K562 (cell line): ENCODE data around the gene KLHL25. TPM values are rescaled to one million over a fixed set of nuclear protein-coding genes. Genes with fewer than 3 reads are reported as not detected.

ENCODE experiments used
- ATAC-seq: fragments of 200-7000 bp; cut with Tn5 transposase; 3 replicates; pipeline ENCODE4 v1.9.1; 2020; ENCODE audit warnings: moderate library complexity
- BruUV-seq: library from RNA; stranded (reverse); fragments of 400-500 nt; replicated peaks from 2 replicates; lab custom pipeline; 2021; lab: Mats Ljungman, UMichigan
- CTCF ChIA-PET: fragments of 300-600 bp; formaldehyde crosslinking; extraction: SDS; loops from one replicate; lab custom pipeline; 2021; ENCODE audit warnings: low intra/inter-chr PET ratio; lab: Yijun Ruan, JAX
- POLR2A ChIA-PET: fragments of 300-600, 350-650 bp; sonication (Branson Sonifier 250); formaldehyde crosslinking; extraction: SDS; loops from one replicate; lab custom pipeline; 2021; ENCODE audit warnings: antibody characterized with exemption, inconsistent platforms; lab: Yijun Ruan, JAX
- DNase-seq, 4 experiments: peaks; one replicate each; pipeline versions ENCODE4 v3.0.0 to v3.0.0-alpha.2; 2011 to 2018; ENCODE audit warnings: low spot score in 3 of 4, mixed read lengths in 3 of 4; ENCODE audit errors: extremely low read depth in 1 of 4
- FAIRE-seq: peaks from 2 replicates; lab custom pipeline; 2011; peaks lifted over from hg19 to GRCh38; lab: Jason Lieb, UNC
- H2AFZ ChIP-seq: 2 replicates; pipeline ENCODE4 v1.6.0; 2011; ENCODE audit warnings: low read depth, low read length, control low read depth, inconsistent platforms
- H3K27ac ChIP-seq: fragments of 200-600 bp; 3 replicates; pipeline ENCODE4 v1.8.0; 2011; ENCODE audit warnings: low read depth, mild to moderate bottlenecking, control low read depth, inconsistent platforms, low read length, moderate library complexity, mixed read lengths; ENCODE audit errors: extremely low read depth
- H3K27me3 ChIP-seq, 2 experiments: fragments of 300-600 bp in 1 of 2; 2 replicates in 1 of 2; 3 replicates in 1 of 2; pipeline versions ENCODE4 v1.6.0 to v1.8.0; 2011; ENCODE audit warnings: inconsistent platforms in 2 of 2, low read length in 2 of 2, mild to moderate bottlenecking in 1 of 2, mixed read lengths in 1 of 2, moderate library complexity in 1 of 2; ENCODE audit not compliant: control insufficient read depth in 2 of 2, insufficient read depth in 2 of 2
- H3K36me3 ChIP-seq: fragments of 300-600 bp; 3 replicates; pipeline ENCODE4 v1.8.0; 2011; ENCODE audit warnings: mild to moderate bottlenecking, low read length, inconsistent platforms; ENCODE audit not compliant: control insufficient read depth, insufficient read depth
- H3K4me1 ChIP-seq, 2 experiments: fragments of 200-600 bp in 1 of 2; replicated peaks in 1 of 2; 2 replicates in 1 of 2; 3 replicates in 1 of 2; pipeline versions ENCODE4 v1.5.1 to v1.8.0; 2011; ENCODE audit warnings: inconsistent platforms in 2 of 2, low read length in 2 of 2, mild to moderate bottlenecking in 1 of 2, mixed read lengths in 1 of 2, moderate library complexity in 1 of 2; ENCODE audit not compliant: control insufficient read depth in 2 of 2, insufficient read depth in 2 of 2
- H3K4me2 ChIP-seq: 2 replicates; pipeline ENCODE4 v1.6.1; 2011; ENCODE audit warnings: low read length, control low read depth, inconsistent platforms, mixed read lengths; ENCODE audit not compliant: insufficient read depth
- H3K4me3 ChIP-seq: fragments of 200-600 bp; sonication (generic), shearing (Covaris generic); 2 replicates; pipeline ENCODE4 v1.5.1; 2016; ENCODE audit warnings: control low read depth, inconsistent platforms
- H3K79me2 ChIP-seq: fragments of 200-600 bp; 3 replicates; pipeline ENCODE4 v1.8.0; 2011; ENCODE audit warnings: low read length, inconsistent platforms; ENCODE audit not compliant: control insufficient read depth, insufficient read depth
- H3K9ac ChIP-seq, 2 experiments: 2 replicates each; pipeline versions ENCODE4 v1.6.0 to v1.6.1; 2011; ENCODE audit warnings: low read depth in 2 of 2, low read length in 2 of 2, control low read depth in 1 of 2, inconsistent platforms in 1 of 2, mild to moderate bottlenecking in 1 of 2, mixed read lengths in 1 of 2; ENCODE audit not compliant: insufficient read depth in 1 of 2
- H3K9me1 ChIP-seq: one replicate; pipeline ENCODE4 v1.6.0; 2011; ENCODE audit warnings: inconsistent platforms, mild to moderate bottlenecking, low read length, moderate library complexity; ENCODE audit not compliant: control insufficient read depth, insufficient read depth
- H3K9me3 ChIP-seq: replicated peaks from 2 replicates; pipeline ENCODE4 v1.5.1; 2011; ENCODE audit warnings: low read depth, low read length, inconsistent platforms; ENCODE audit not compliant: control insufficient read depth, insufficient read depth
- H4K20me1 ChIP-seq: replicated peaks from 2 replicates; pipeline ENCODE4 v1.6.1; 2011; ENCODE audit warnings: low read length, inconsistent platforms, mixed read lengths; ENCODE audit not compliant: control insufficient read depth, insufficient read depth
- CEBPG ChIP-seq, 3 experiments: fragments of 200-800 bp in 1 of 3; sonication (Bioruptor generic) in 1 of 3; sonication (generic) in 1 of 3; formaldehyde crosslinking in 1 of 3; IDR thresholded peaks in 2 of 3; conservative IDR thresholded peaks in 1 of 3; 2 replicates each; pipeline versions ENCODE4 v1.6.1 to v1.8.0; 2016 to 2022; ENCODE audit warnings: missing compliant biosample characterization in 2 of 3, missing genetic modification characterization in 2 of 3, mild to moderate bottlenecking in 1 of 3, missing genetic modification reagents in 1 of 3
- GABPB1 ChIP-seq: sonication (generic); formaldehyde crosslinking; IDR thresholded peaks from 2 replicates; pipeline ENCODE4 v1.8.0; 2022; ENCODE audit warnings: mild to moderate bottlenecking, missing genetic modification reagents
- HDAC2 ChIP-seq: fragments of 450-650 bp; IDR thresholded peaks from 2 replicates; pipeline ENCODE4 v1.6.1; 2016; ENCODE audit warnings: mild to moderate bottlenecking
- HLTF ChIP-seq: fragments of 450-650 bp; IDR thresholded peaks from 2 replicates; pipeline ENCODE4 v1.6.1; 2016
- MECOM ChIP-seq: fragments of 250-450 bp; sonication (Bioruptor Pico); IDR thresholded peaks from 2 replicates; pipeline ENCODE4 v1.8.0; 2022; ENCODE audit warnings: inconsistent platforms
- RCOR1 ChIP-seq, 2 experiments: IDR thresholded peaks; 2 replicates each; pipeline ENCODE4 v1.6.1; 2012; ENCODE audit warnings: low read depth in 2 of 2, low read length in 2 of 2, borderline replicate concordance in 1 of 2, improper control_type of control experiment in 1 of 2
- SP2 ChIP-seq: IDR thresholded peaks from 2 replicates; pipeline ENCODE4 v1.6.1; 2011; ENCODE audit warnings: mild to moderate bottlenecking, low read depth, low read length, moderate library complexity; ENCODE audit not compliant: poor library complexity, severe bottlenecking; ENCODE audit errors: extremely low read depth
- TRIM24 ChIP-seq, 2 experiments: fragments of 450-650 bp; IDR thresholded peaks; 2 replicates each; pipeline ENCODE4 v1.6.1; 2016
- ZNF347 ChIP-seq: fragments of 450-650 bp; formaldehyde crosslinking; IDR thresholded peaks from 2 replicates; pipeline ENCODE4 v1.4.0; 2020; ENCODE audit warnings: low read depth, mild to moderate bottlenecking, moderate library complexity
- ZNF57 ChIP-seq: fragments of 450-650 bp; formaldehyde crosslinking; IDR thresholded peaks from 2 replicates; pipeline ENCODE4 v1.4.0; 2020; ENCODE audit warnings: mild to moderate bottlenecking, moderate library complexity
- WGBS: fragments of 100-300 bp; shearing (Covaris generic); methylation state at CpG from one replicate; pipeline ENCODE4 v1.1.6; 2016; ENCODE audit warnings: low coverage, mixed read lengths; ENCODE audit not compliant: insufficient coverage; ENCODE audit errors: missing lambda C conversion rate; 5-methylcytosine and 5-hydroxymethylcytosine counted together
- in situ Hi-C: fragments of 300-500 bp; cut with MboI; formaldehyde crosslinking; loops from 4 replicates; pipeline ENCODE4 v1.15.0; 2018; ENCODE audit warnings: inconsistent platforms, mixed read lengths
- intact Hi-C: fragments of 100-400 bp; cut with micrococcal nuclease; formaldehyde crosslinking; loops from 2 replicates; pipeline ENCODE4 v1.14.2; 2022
- polyA plus RNA-seq, 8 experiments: library from polyadenylated mRNA; depleted of rRNA in 4 of 8; stranded (reverse) in 5 of 8; unstranded in 3 of 8; fragments of >200 nt; fragmentation: Nextera tagmentation in 2 of 8; fragmentation: Illumina TruSeq in 1 of 8; extraction: Ambion mirVana in 2 of 8; extraction: Trizol in 1 of 8; gene quantifications; 2 replicates each; pipeline versions ENCODE4 v1.2.1 to v1.2.3, GENCODE V29; 2011 to 2014; ENCODE audit warnings: inconsistent platforms in 1 of 8, missing spikeins in 1 of 8
- total RNA-seq, 7 experiments: library from RNA; depleted of rRNA in 6 of 7; stranded (reverse); fragments of >200 nt in 6 of 7; fragmentation: Illumina TruSeq in 2 of 7; extraction: Trizol in 2 of 7; gene quantifications; 2 replicates each; pipeline versions ENCODE4 v1.2.1 to v1.2.3, GENCODE V29; 2011 to 2021; ENCODE audit warnings: low replicate concordance in 1 of 7
- TF ChIP-seq, protein P1 (sequence below): fragments of 250-450 bp; sonication (Bioruptor Pico); IDR thresholded peaks from 2 replicates; pipeline ENCODE4 v1.8.0; 2021; ENCODE audit warnings: moderate library complexity, mild to moderate bottlenecking, inconsistent platforms
- TF ChIP-seq, protein P2 (sequence below): fragments of 450-650 bp; IDR thresholded peaks from 2 replicates; pipeline ENCODE4 v1.6.1; 2016; ENCODE audit warnings: mild to moderate bottlenecking

KLHL25 gene
- total and polyA plus RNA-seq, 9 of the 15 experiments (the other 6 are each of a cell fraction or from before 2014, with no cell fraction given): 0.04 to 0.14 (median 0.10) TPM; not detected in 3

DNA sequence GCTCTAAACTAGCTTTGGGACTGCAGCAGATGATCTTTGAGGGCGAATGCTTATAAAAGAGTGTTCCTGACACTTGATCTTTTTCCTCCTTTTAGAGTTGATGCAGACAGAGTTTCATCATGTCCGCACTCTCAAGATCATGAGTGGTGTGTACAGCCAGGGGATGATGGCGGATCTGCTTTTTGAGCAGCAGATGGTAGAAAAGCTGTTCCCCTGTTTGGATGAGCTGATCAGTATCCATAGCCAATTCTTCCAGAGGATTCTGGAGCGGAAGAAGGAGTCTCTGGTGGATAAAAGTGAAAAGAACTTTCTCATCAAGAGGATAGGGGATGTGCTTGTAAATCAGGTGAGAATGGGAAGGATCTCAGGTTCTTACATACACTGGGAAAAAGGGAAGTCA, 75.7 kb downstream of the KLHL25 start:
- in situ Hi-C loops (no loop called here), intact Hi-C loops (no loop called here)
- BruUV-seq: no TSS peak
- TF ChIP-seq, protein P1, sequence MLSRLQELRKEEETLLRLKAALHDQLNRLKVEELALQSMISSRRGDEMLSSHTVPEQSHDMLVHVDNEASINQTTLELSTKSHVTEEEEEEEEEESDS (CRISPR knock-in tag): no peak
- no peak for TF ChIP-seq RCOR1 (IDR thresholded peaks at IDR 0.05; ENCODE audit: borderline replicate concordance in 1 of 2, low read depth in 2 of 2, low read length in 2 of 2)
- Histone ChIP-seq H3K4me3 (no peak overlapping the region), H4K20me1 (no peaks in the 10 kb centered on the region; the same call in 1 of the 2 replicates), H3K9me1 (no peaks in the 10 kb centered on the region), H3K27me3 (no peaks in the 10 kb centered on the region), H3K4me1 (no peaks in the 10 kb centered on the region), H3K4me2 (no peak overlapping the region), H3K27ac (no peak overlapping the region), H3K36me3 (no peaks in the 10 kb centered on the region), H2AFZ (no peak overlapping the region), H3K9me3 (no peaks in the 10 kb centered on the region), H3K9ac (no peak overlapping the region), H3K79me2 (no peaks in the 10 kb centered on the region)
- WGBS: 0% methylated on average over 4 of the region's 4 CpGs
- no peak for ATAC-seq
- CTCF ChIA-PET: no interaction called here
- DNase-seq: no peak
- POLR2A ChIA-PET: interaction anchor here (0.6 kb wide), 1 partner anchor 194 kb away, joined by 3 read pairs; no protein-coding TSS in a partner anchor
- no peak for FAIRE-seq

DNA sequence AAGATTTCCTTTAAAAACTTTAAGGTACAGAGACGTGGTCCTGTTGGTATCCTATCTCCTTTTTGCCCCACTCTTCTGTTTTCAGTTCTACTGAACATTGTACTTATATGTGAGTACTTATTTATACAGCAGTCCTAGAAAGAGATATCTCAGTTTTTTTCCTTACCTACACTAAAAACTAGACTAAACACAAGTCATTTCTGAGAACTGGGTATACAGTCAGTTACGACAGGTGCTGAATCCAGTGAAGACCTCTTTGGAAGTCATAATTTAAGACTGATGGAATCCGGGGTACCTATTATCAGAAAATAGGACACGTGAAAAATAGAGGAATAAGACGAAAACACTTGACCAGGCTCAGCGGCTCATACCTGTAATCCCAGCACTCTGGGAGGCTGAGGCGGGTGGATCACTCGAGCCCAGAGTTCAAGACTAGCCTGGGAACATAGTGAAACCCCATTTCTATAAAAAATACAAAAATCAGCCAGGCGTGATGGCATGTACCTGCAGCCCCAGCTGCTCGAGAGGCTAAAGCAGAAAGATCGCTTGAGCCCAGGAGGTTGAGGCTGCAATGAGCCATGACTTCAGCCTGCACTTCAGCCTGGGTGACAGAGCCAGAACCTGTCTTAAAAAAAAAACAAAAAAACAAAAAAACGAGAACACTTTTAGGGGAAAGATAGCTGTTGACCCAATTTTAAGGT, 76.3 kb downstream of the KLHL25 start:
- Histone ChIP-seq H3K27me3 (no peaks in the 10 kb centered on the region), H2AFZ (no peak overlapping the region), H3K9me3 (no peaks in the 10 kb centered on the region), H3K9ac (no peak overlapping the region), H3K4me2 (no peak overlapping the region), H3K27ac (no peak overlapping the region), H3K36me3 (no peaks in the 10 kb centered on the region), H4K20me1 (no peaks in the 10 kb centered on the region; the same call in 1 of the 2 replicates), H3K4me3 (no peak overlapping the region), H3K9me1 (no peaks in the 10 kb centered on the region), H3K4me1 (no peaks in the 10 kb centered on the region), H3K79me2 (no peaks in the 10 kb centered on the region)
- no peak for ATAC-seq
- no peak for FAIRE-seq
- intact Hi-C loops: no loop called here
- in situ Hi-C loops: no loop called here
- CTCF ChIA-PET: no interaction called here
- DNase-seq: no peak
- POLR2A ChIA-PET: interaction anchor here (0.6 kb wide), 1 partner anchor 195 kb away, joined by 3 read pairs; no protein-coding TSS in a partner anchor
- no TSS peak for BruUV-seq
- 2% methylated on average over 12 of the region's 12 CpGs for WGBS
- TF ChIP-seq GABPB1 (no peak), HDAC2 (no peak), SP2 (no peak), ZNF347 (CRISPR knock-in tag) (no peak), ZNF57 (CRISPR knock-in tag) (no peak), MECOM (CRISPR knock-in tag) (no peak), HLTF (no peak), TRIM24 (IDR thresholded peaks at IDR 0.05) (no peak), CEBPG (CRISPR knock-in tag; IDR thresholded peaks at IDR 0.05) (no peak), CEBPG (tag; conservative IDR thresholded peaks at IDR 0.05 in 1 of 2, IDR thresholded peaks at IDR 0.05 in 1 of 2) (no peak)
- TF ChIP-seq, protein P1 (CRISPR knock-in tag): no peak
- TF ChIP-seq, protein P2, sequence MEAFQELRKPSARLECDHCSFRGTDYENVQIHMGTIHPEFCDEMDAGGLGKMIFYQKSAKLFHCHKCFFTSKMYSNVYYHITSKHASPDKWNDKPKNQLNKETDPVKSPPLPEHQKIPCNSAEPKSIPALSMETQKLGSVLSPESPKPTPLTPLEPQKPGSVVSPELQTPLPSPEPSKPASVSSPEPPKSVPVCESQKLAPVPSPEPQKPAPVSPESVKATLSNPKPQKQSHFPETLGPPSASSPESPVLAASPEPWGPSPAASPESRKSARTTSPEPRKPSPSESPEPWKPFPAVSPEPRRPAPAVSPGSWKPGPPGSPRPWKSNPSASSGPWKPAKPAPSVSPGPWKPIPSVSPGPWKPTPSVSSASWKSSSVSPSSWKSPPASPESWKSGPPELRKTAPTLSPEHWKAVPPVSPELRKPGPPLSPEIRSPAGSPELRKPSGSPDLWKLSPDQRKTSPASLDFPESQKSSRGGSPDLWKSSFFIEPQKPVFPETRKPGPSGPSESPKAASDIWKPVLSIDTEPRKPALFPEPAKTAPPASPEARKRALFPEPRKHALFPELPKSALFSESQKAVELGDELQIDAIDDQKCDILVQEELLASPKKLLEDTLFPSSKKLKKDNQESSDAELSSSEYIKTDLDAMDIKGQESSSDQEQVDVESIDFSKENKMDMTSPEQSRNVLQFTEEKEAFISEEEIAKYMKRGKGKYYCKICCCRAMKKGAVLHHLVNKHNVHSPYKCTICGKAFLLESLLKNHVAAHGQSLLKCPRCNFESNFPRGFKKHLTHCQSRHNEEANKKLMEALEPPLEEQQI: no peak
